ENCODE data around the gene MT2A. TPM values are rescaled to one million over a fixed set of nuclear protein-coding genes. Genes with fewer than 3 reads are reported as not detected.
"Not testable (repeated sequence)": the region's sequence is repeated elsewhere in the genome, so short reads cannot be mapped to it uniquely, and the experiment has no call there.

MT2A gene
- total RNA-seq (2014; rRNA removed): 632 and 1,404 TPM in 2 replicates
- polyA plus RNA-seq (2012): 4,702 TPM

GRCh38 chr16:56608043-56608875, at the start of gene MT2A:
TSS of gene MT2A (plus strand) at chr16:56608584. CDS start at chr16:56608656, 72 bp downstream.
- peak; percentile 98 for DNase-seq (ENCODE audit: low read depth)

- DNase-seq (ENCODE audit: low read depth): no peak
Measured at GRCh38 chr16:56559109-56559508, 49.3 kb upstream of the MT2A start.

- no peak for DNase-seq (ENCODE audit: low read depth)
Measured at GRCh38 chr16:56560447-56560846, 47.9 kb upstream of the MT2A start.

- no peak for DNase-seq (ENCODE audit: low read depth)
Measured at GRCh38 chr16:56561126-56561525, 47.3 kb upstream of the MT2A start.

- DNase-seq (ENCODE audit: low read depth): no peak
Measured at GRCh38 chr16:56564793-56565477, 43.4 kb upstream of the MT2A start, which contains the start of gene MT4. TSS of gene MT4 (plus strand) at chr16:56565073. CDS start at chr16:56565129, 56 bp downstream.

- no peak for DNase-seq (ENCODE audit: low read depth)
Measured at GRCh38 chr16:56569971-56570370, 38.4 kb upstream of the MT2A start.

- DNase-seq (ENCODE audit: low read depth): no peak
Measured at GRCh38 chr16:56571525-56571924, 36.9 kb upstream of the MT2A start.

- DNase-seq (ENCODE audit: low read depth): no peak
Measured at GRCh38 chr16:56574625-56575024, 33.8 kb upstream of the MT2A start.

- peak; percentile 19 for DNase-seq (ENCODE audit: low read depth)
Measured at GRCh38 chr16:56576585-56577299, 31.6 kb upstream of the MT2A start.

- no peak for DNase-seq (ENCODE audit: low read depth)
Measured at GRCh38 chr16:56577300-56577625, 31.1 kb upstream of the MT2A start.

GRCh38 chr16:56580391-56581048, 27.9 kb upstream of the MT2A start:
- no peak for DNase-seq (ENCODE audit: low read depth)

GRCh38 chr16:56582911-56583310, 25.5 kb upstream of the MT2A start:
- DNase-seq (ENCODE audit: low read depth): not testable (repeated sequence)

- no peak for DNase-seq (ENCODE audit: low read depth)
Measured at GRCh38 chr16:56583351-56584168, 24.8 kb upstream of the MT2A start.

GRCh38 chr16:56584276-56584675, 24.1 kb upstream of the MT2A start:
- no peak for DNase-seq (ENCODE audit: low read depth)

- DNase-seq (ENCODE audit: low read depth): no peak
Measured at GRCh38 chr16:56588781-56589140, 19.6 kb upstream of the MT2A start.

GRCh38 chr16:56589141-56590039, 19.0 kb upstream of the MT2A start, which contains the start of gene MT3:
TSS of gene MT3 (plus strand) at chr16:56589528. CDS start at chr16:56589591, 63 bp downstream.
- DNase-seq (ENCODE audit: low read depth): peak; percentile 24

GRCh38 chr16:56591377-56592060, 16.9 kb upstream of the MT2A start:
- no peak for DNase-seq (ENCODE audit: low read depth)

GRCh38 chr16:56593573-56594291, 14.7 kb upstream of the MT2A start:
- no peak for DNase-seq (ENCODE audit: low read depth)

GRCh38 chr16:56594292-56594619, 14.1 kb upstream of the MT2A start:
- no peak for DNase-seq (ENCODE audit: low read depth)
